ENCODE measurements around the gene ZNF296.

The ZNF296 gene

GRCh38 chr19:45086480-45086879 is 10.2 kb upstream of the ZNF296 start:
- ATAC-seq = no peak
- TF ChIP-seq ZFP3 (CRISPR knock-in tag; IDR thresholded peaks at IDR 0.05) = no peak
- no peak for TF ChIP-seq TCF4 (CRISPR knock-in tag; IDR thresholded peaks at IDR 0.05; ENCODE audit: borderline replicate concordance)
- TF ChIP-seq SNAI2 (CRISPR knock-in tag; IDR thresholded peaks at IDR 0.05) = no peak
- no peak for TF ChIP-seq GLIS3 (CRISPR knock-in tag; IDR thresholded peaks at IDR 0.05)
- TF ChIP-seq ZFP30 (CRISPR knock-in tag; IDR thresholded peaks at IDR 0.05) = no peak
- TF ChIP-seq RARB (CRISPR knock-in tag; IDR thresholded peaks at IDR 0.05) = no peak
- TF ChIP-seq, protein P1, sequence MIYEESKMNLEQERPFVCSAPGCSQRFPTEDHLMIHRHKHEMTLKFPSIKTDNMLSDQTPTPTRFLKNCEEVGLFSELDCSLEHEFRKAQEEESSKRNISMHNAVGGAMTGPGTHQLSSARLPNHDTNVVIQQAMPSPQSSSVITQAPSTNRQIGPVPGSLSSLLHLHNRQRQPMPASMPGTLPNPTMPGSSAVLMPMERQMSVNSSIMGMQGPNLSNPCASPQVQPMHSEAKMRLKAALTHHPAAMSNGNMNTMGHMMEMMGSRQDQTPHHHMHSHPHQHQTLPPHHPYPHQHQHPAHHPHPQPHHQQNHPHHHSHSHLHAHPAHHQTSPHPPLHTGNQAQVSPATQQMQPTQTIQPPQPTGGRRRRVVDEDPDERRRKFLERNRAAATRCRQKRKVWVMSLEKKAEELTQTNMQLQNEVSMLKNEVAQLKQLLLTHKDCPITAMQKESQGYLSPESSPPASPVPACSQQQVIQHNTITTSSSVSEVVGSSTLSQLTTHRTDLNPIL (CRISPR knock-in tag; IDR thresholded peaks at IDR 0.05; ENCODE audit: low read depth) = no peak
- no peak for TF ChIP-seq OSR1 (CRISPR knock-in tag; IDR thresholded peaks at IDR 0.05)
- TF ChIP-seq ISL1 (CRISPR knock-in tag; IDR thresholded peaks at IDR 0.05) = no peak
- TF ChIP-seq CSRNP3 (CRISPR knock-in tag; IDR thresholded peaks at IDR 0.05) = no peak
- TF ChIP-seq ZNF565 (CRISPR knock-in tag; conservative IDR thresholded peaks at IDR 0.05; ENCODE audit: low read depth) = no peak
- TF ChIP-seq ESRRG (CRISPR knock-in tag; IDR thresholded peaks at IDR 0.05) = no peak
- TF ChIP-seq ZNF70 (CRISPR knock-in tag; IDR thresholded peaks at IDR 0.05) = no peak
- TF ChIP-seq PPARA (CRISPR knock-in tag; IDR thresholded peaks at IDR 0.05; ENCODE audit: borderline replicate concordance) = no peak
- no peak for TF ChIP-seq PATZ1 (CRISPR knock-in tag; IDR thresholded peaks at IDR 0.05; ENCODE audit: borderline replicate concordance)
- no peak for TF ChIP-seq ZC3H10 (CRISPR knock-in tag; IDR thresholded peaks at IDR 0.05)
- TF ChIP-seq CSDC2 (CRISPR knock-in tag; IDR thresholded peaks at IDR 0.05) = no peak
- TF ChIP-seq, protein P2, sequence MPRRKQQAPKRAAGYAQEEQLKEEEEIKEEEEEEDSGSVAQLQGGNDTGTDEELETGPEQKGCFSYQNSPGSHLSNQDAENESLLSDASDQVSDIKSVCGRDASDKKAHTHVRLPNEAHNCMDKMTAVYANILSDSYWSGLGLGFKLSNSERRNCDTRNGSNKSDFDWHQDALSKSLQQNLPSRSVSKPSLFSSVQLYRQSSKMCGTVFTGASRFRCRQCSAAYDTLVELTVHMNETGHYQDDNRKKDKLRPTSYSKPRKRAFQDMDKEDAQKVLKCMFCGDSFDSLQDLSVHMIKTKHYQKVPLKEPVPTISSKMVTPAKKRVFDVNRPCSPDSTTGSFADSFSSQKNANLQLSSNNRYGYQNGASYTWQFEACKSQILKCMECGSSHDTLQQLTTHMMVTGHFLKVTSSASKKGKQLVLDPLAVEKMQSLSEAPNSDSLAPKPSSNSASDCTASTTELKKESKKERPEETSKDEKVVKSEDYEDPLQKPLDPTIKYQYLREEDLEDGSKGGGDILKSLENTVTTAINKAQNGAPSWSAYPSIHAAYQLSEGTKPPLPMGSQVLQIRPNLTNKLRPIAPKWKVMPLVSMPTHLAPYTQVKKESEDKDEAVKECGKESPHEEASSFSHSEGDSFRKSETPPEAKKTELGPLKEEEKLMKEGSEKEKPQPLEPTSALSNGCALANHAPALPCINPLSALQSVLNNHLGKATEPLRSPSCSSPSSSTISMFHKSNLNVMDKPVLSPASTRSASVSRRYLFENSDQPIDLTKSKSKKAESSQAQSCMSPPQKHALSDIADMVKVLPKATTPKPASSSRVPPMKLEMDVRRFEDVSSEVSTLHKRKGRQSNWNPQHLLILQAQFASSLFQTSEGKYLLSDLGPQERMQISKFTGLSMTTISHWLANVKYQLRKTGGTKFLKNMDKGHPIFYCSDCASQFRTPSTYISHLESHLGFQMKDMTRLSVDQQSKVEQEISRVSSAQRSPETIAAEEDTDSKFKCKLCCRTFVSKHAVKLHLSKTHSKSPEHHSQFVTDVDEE (CRISPR knock-in tag; IDR thresholded peaks at IDR 0.05) = no peak

GRCh38 chr19:45082170-45082569 is 5.9 kb upstream of the ZNF296 start:
- no peak for TF ChIP-seq PATZ1 (CRISPR knock-in tag; IDR thresholded peaks at IDR 0.05; ENCODE audit: borderline replicate concordance)
- no peak for TF ChIP-seq BACH2 (CRISPR knock-in tag; IDR thresholded peaks at IDR 0.05; ENCODE audit: borderline replicate concordance)
- TF ChIP-seq ARNTL (CRISPR knock-in tag; IDR thresholded peaks at IDR 0.05; ENCODE audit: borderline replicate concordance, low read depth) = no peak
- TF ChIP-seq TCF4 (CRISPR knock-in tag; IDR thresholded peaks at IDR 0.05; ENCODE audit: borderline replicate concordance) = no peak
- no peak for TF ChIP-seq TOX (CRISPR knock-in tag; IDR thresholded peaks at IDR 0.05; ENCODE audit: borderline replicate concordance)
- TF ChIP-seq ZFP3 (CRISPR knock-in tag; IDR thresholded peaks at IDR 0.05) = no peak
- no peak for TF ChIP-seq CSRNP3 (CRISPR knock-in tag; IDR thresholded peaks at IDR 0.05)
- no peak for TF ChIP-seq CSDC2 (CRISPR knock-in tag; IDR thresholded peaks at IDR 0.05)
- no peak for TF ChIP-seq ZNF8 (CRISPR knock-in tag; IDR thresholded peaks at IDR 0.05)
- no peak for TF ChIP-seq PPARA (CRISPR knock-in tag; IDR thresholded peaks at IDR 0.05; ENCODE audit: borderline replicate concordance)
- no peak for TF ChIP-seq RARB (CRISPR knock-in tag; IDR thresholded peaks at IDR 0.05)
- TF ChIP-seq OSR1 (CRISPR knock-in tag; IDR thresholded peaks at IDR 0.05) = no peak
- no peak for TF ChIP-seq ESRRG (CRISPR knock-in tag; IDR thresholded peaks at IDR 0.05)
- no peak for TF ChIP-seq ZC3H10 (CRISPR knock-in tag; IDR thresholded peaks at IDR 0.05)
- TF ChIP-seq, protein P2 (CRISPR knock-in tag; IDR thresholded peaks at IDR 0.05) = no peak
- TF ChIP-seq ZFP30 (CRISPR knock-in tag; IDR thresholded peaks at IDR 0.05) = no peak
- no peak for TF ChIP-seq GLIS3 (CRISPR knock-in tag; IDR thresholded peaks at IDR 0.05)
- ATAC-seq = no peak

Data from SK-N-SH treated with all-trans-retinoic acid at 6 μM for 48 hours (cell line).